GM18907 (cell line): Measurements from ENCODE around the gene VAV1.
"Not testable (repeated sequence)": the region's sequence is repeated elsewhere in the genome, so short reads cannot be mapped to it uniquely, and the experiment has no call there.

Source experiments
- ATAC-seq: cut with Tn5 transposase; IDR thresholded peaks from one replicate; pipeline ENCODE4 v1.9.1; 2021; ENCODE audit warnings: mild to moderate bottlenecking, moderate library complexity; ENCODE audit not compliant: unreplicated experiment

VAV1 gene

DNA sequence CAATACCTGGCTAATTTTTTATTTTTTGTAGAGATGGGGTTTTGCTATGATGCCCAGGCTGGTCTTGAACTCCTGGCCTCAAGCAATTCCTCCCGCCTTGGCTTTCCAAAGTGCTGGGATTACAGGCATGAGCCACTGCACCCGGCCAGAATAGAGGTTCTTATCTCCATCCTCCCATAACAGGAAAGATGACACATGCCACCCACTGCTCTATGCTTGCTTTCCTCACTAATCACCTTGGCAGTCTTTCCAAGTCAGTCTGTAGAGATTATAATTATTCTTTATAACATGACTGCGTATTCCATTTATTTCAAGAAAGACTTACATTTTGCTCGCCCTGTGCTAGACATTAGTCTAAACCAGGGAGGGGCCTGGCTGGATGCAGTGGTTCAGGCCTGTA is 6.7 kb downstream of the VAV1 start:
- no peak for ATAC-seq

GRCh38 chr19:6787393-6787792 is 14.9 kb downstream of the VAV1 start:
- ATAC-seq = no peak

- ATAC-seq = no peak
Observed at GRCh38 chr19:6788896-6789295, 16.4 kb downstream of the VAV1 start.

DNA sequence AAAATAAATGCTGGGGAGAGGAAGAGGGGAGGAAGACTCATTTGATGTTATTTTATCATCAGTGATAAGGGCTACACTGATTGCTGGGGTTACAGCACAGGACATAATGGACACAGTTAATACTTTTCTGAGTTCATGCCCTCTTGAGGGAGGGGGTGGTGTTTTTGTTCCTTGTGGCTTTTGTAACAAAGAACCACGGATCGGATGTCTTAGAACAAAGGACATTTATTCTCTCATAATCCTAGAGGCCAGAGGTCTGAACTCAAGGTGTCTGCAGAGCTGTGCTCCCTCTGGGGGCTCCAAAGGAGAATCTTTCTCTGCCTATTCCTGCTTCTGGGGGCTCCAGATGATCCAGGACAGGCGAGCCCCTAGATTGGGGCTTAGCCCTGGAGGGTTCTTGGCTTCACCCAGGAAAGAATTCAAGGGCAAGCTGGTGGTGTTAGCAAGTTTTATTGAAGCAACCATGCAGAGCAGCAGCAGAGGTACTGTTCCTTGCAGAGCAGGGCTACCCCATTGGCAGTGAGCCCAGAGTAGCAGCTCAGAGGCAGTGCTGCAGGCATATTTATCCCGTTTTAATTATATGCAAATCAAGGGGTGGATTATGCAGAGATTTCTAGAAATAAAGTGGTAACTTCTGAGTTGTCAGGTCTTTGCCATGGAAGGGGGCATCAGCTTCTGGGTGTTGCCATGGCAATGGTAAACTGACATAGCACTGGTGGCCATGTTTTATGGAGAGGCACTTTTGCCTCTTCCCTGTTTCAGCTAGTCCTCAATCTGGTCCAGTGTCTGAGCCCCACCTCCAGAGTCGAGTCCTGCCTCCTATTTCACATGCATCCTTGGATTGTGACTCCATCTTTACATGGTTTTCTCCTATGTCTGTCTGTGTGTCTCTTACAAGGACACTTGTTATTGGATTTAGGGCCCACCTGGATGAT is 18.0 kb downstream of the VAV1 start:
- ATAC-seq = no peak

GRCh38 chr19:6791237-6791636 is 18.7 kb downstream of the VAV1 start:
- no peak for ATAC-seq

- ATAC-seq = no peak
Observed at GRCh38 chr19:6793411-6793810, 20.9 kb downstream of the VAV1 start.

GRCh38 chr19:6793973-6794372 is 21.5 kb downstream of the VAV1 start:
- ATAC-seq = no peak

GRCh38 chr19:6794686-6795431 is 22.4 kb downstream of the VAV1 start:
- ATAC-seq = no peak

- ATAC-seq = no peak
Observed at GRCh38 chr19:6796278-6796677, 23.8 kb downstream of the VAV1 start.

DNA sequence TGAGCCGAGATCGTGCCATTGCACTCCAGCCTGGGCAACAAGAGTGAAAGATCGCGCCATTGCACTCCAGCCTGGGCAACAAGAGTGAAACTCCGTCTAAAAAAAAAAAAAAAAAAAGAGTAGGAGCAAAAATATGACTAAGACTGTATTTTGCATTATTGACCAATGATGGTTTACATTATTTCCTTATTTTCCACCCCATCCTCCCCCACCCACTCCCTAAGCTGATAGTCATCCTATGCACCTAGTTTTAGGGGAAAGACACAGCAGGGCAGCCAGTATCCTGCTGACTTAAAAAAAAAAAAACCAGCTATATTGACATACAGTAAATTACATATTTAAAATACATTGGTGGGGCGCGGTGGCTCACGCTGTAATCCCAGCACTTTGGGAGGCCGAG is 25.1 kb downstream of the VAV1 start:
- ATAC-seq = no peak

- ATAC-seq = not testable (repeated sequence)
Observed at GRCh38 chr19:6800160-6800790, 27.8 kb downstream of the VAV1 start.

DNA sequence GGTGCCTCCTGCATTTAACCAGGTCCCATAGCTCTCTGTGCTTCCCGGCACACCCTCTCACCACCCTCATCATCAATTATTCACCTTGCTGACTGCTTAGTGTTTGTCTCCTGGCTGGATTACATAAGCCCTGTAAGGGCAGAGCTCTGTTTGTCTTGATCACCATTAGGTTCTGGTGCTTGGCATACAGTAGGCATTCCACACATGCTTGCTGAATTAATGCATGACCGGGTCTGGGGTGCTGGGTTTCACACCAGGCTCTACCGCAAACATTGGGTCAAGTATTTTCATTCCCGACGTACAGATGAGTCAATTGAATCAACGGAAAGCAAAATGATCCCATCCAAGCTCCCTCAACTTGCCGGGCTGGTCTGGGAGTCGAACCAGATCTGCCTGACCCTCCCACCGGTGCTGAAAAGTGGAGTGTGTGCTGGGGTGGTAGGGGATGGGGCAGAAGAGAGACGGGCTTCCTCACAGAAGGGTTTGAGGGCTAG is 28.5 kb downstream of the VAV1 start:
- peak; percentile 1 for ATAC-seq

DNA sequence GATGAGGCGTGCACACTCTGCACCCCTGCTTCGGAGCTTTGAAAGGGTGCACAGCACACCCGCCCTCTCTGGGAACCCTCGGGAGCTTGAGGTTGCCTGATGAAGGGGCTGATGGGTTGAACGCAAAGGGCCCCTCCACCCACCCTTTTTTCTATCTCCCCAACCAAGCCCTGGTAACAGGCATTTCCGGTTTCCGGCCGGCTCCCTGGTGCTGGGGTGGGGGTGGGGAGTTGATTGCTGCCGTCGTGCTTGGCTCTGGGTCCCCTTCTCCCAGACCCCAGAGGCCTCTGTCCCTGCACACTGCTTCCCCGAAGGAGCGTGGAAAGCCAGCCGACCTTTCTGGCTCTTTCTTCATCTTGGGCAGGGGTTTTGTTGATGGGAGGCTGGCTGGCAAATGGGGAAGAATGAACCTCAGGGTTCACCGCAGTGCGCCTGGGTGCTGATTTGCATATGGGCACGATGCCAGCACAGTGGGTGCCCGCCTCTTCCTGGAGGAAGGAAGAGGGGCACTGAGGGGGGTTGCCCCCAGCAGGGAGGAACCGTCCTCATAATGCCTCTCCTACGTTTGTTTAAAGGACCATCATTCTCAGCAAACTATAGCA is 29.1 kb downstream of the VAV1 start:
- ATAC-seq = peak; percentile 54

- ATAC-seq = peak; percentile 66
Observed at GRCh38 chr19:6802336-6803035, 30.0 kb downstream of the VAV1 start.

DNA sequence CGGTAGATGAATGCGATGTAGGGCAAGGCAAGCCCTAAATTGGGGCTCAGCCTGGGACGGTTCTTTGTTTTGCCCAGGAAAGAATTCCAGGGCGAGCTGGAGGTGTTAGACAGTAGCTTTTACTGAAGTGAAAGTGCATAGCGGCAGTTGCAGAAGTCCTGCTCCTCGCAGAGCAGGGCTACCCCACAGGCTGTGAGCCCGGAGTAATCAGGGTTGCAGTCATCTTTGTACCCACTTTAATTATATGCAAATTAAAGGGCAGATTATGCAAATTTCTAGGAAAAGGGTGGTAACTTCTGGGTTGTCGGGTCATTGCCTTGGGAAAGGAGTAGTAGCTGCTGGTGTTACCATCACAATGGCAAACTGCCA is 30.5 kb downstream of the VAV1 start:
- ATAC-seq = no peak

DNA sequence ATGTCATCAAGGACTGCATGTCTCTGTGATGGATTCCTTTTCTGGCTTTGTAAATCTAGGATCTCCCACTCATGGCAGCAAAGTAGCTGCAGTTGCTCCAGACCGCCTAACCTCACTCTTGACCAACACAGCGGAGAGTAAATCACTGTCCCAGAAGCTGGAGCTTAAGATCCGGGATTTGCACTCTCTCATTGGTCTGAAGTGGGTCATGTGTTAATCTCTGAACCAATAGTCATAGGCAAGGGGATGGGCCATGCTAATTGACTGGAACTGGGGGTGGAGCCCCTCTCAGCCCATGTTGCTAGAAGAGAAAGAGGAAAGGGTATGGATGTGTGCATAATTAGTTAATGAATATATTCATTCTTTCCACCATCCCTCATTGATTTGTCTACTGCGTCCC is 34.0 kb downstream of the VAV1 start:
- ATAC-seq = no peak

- no peak for ATAC-seq
Observed at GRCh38 chr19:6807291-6807690, 34.8 kb downstream of the VAV1 start.

- ATAC-seq = no peak
Observed at GRCh38 chr19:6808494-6808893, 36.0 kb downstream of the VAV1 start.

DNA sequence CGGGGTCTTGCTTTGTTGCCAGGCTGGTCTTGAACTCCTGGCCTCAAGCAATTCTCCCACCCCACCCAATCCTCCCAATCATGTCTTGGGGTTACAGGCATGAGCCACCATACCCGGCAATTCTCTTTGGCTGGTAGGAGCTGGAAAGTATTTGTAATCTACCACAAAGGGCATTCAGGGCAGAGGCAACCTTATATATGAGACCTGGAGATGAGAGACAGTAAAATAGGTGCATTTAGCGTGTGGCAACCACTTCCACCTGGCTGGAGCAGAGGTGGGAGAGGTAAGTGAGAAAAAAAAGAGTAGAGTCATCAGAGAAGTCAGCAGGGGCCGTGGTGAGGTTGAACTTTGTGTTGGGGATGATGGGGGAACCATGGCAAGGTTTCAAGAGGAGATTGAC is 36.8 kb downstream of the VAV1 start:
- ATAC-seq = no peak

GRCh38 chr19:6811378-6811777 is 38.9 kb downstream of the VAV1 start:
- ATAC-seq = no peak

DNA sequence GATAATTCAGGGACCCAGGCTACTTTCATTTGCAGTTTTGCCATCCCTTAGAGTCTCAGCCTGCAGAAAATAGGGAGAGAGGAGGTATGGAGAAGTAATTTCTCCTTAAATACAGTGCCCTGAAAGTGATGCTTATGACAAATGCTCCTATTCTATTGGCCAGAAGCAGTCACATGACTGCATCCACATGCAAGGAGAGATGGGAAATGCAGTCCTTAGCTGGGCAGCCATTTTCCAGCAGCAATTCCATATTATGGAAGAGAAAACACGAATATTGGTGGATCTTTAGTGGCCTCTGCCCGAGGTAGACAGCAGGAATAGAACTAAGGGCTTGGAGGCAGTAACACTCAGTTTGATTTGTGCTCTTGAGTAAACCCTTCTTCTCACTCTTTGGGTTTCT is 39.4 kb downstream of the VAV1 start:
- ATAC-seq = no peak
